OCI-LY1 (cell line): ENCODE measurements around the gene ZMIZ2.

ENCODE experiments used
- H2AFZ ChIP-seq: fragments of 200-600 bp; sonication (generic), shearing (Covaris generic); 2 replicates; pipeline ENCODE4 v1.6.0; 2014; ENCODE audit warnings: antibody characterized with exemption, mild to moderate bottlenecking, low read length
- H3F3A ChIP-seq: fragments of 200-600 bp; sonication (generic), shearing (Covaris generic); 2 replicates; pipeline ENCODE4 v1.6.0; 2014; ENCODE audit warnings: mild to moderate bottlenecking, antibody characterized with exemption, low read length, moderate library complexity; ENCODE audit not compliant: insufficient read depth
- H3K27ac ChIP-seq: fragments of 200-600 bp; sonication (generic); 2 replicates; pipeline ENCODE4 v1.5.1; 2014; ENCODE audit warnings: low read length, mixed run types, mild to moderate bottlenecking, low read depth; ENCODE audit not compliant: poor library complexity, severe bottlenecking
- H3K27me3 ChIP-seq: fragments of 200-600 bp; sonication (generic); 2 replicates; pipeline ENCODE4 v1.6.0; 2014; ENCODE audit warnings: antibody characterized with exemption, mild to moderate bottlenecking, low read length, moderate library complexity; ENCODE audit not compliant: insufficient read depth
- H3K36me3 ChIP-seq: fragments of 200-600 bp; sonication (generic); 2 replicates; pipeline ENCODE4 v1.6.1; 2014; ENCODE audit warnings: mild to moderate bottlenecking, antibody characterized with exemption, low read length, moderate library complexity, mixed read lengths; ENCODE audit not compliant: insufficient read depth
- H3K4me1 ChIP-seq: fragments of 200-600 bp; sonication (generic); 2 replicates; pipeline ENCODE4 v1.5.1; 2014; ENCODE audit warnings: mild to moderate bottlenecking, low read length, moderate library complexity; ENCODE audit not compliant: insufficient read depth, severe bottlenecking
- H3K4me2 ChIP-seq: fragments of 200-600 bp; sonication (generic), shearing (Covaris generic); 2 replicates; pipeline ENCODE4 v1.6.1; 2014; ENCODE audit warnings: low read length
- H3K4me3 ChIP-seq: fragments of 200-600 bp; sonication (generic); 2 replicates; pipeline ENCODE4 v1.5.1; 2014; ENCODE audit warnings: low read length, low read depth, mild to moderate bottlenecking, mixed read lengths; ENCODE audit not compliant: poor library complexity, severe bottlenecking
- H3K79me2 ChIP-seq: fragments of 200-600 bp; shearing (Covaris generic); 2 replicates; pipeline ENCODE4 v1.6.1; 2016; ENCODE audit warnings: mixed run types, low read length, mixed read lengths; ENCODE audit not compliant: insufficient read depth
- H3K9ac ChIP-seq: fragments of 200-600 bp; sonication (generic), shearing (Covaris generic); 2 replicates; pipeline ENCODE4 v1.6.1; 2014; ENCODE audit warnings: mild to moderate bottlenecking, low read length, mixed read lengths
- H3K9me2 ChIP-seq: fragments of 200-600 bp; sonication (generic), shearing (Covaris generic); 2 replicates; pipeline ENCODE4 v1.6.1; 2014; ENCODE audit warnings: low read depth, mild to moderate bottlenecking, low read length, mixed read lengths
- H3K9me3 ChIP-seq: fragments of 200-600 bp; shearing (Covaris generic); 2 replicates; pipeline ENCODE4 v1.6.1; 2014; ENCODE audit warnings: low read length, mixed read lengths
- H4K20me1 ChIP-seq: fragments of 200-600 bp; sonication (generic), shearing (Covaris generic); 2 replicates; pipeline ENCODE4 v1.6.0; 2016; ENCODE audit warnings: mild to moderate bottlenecking, low read length; ENCODE audit not compliant: insufficient read depth
- CTCF ChIP-seq: fragments of 200-600 bp; sonication (generic), shearing (Covaris generic); IDR thresholded peaks from 2 replicates; pipeline ENCODE4 v1.5.1; 2017; ENCODE audit warnings: mild to moderate bottlenecking, antibody characterized with exemption, low read length, moderate library complexity, mixed read lengths
- EZH2 ChIP-seq: fragments of 200-600 bp; sonication (generic), shearing (Covaris generic); IDR thresholded peaks from 2 replicates; pipeline ENCODE4 v1.8.0; 2017; ENCODE audit warnings: borderline replicate concordance, mixed run types, mild to moderate bottlenecking, antibody characterized with exemption, low read length, moderate library complexity, mixed read lengths

The ZMIZ2 gene

GRCh38 chr7:44703921-44704320 is 44.7 kb upstream of the ZMIZ2 start:
- Histone ChIP-seq H4K20me1 (no peaks in the 10 kb centered on the region), H3K27ac (no peak overlapping the region), H3K9me2 (no peaks in the 10 kb centered on the region), H3K36me3 (peaks cover 79% of the 10 kb centered on the region), H3F3A (no peaks in the 10 kb centered on the region), H3K9me3 (no peaks in the 10 kb centered on the region), H3K4me3 (no peak overlapping the region), H3K4me1 (no peaks in the 10 kb centered on the region), H3K79me2 (no peaks in the 10 kb centered on the region), H3K27me3 (no peaks in the 10 kb centered on the region), H3K9ac (no peak overlapping the region), H3K4me2 (no peak overlapping the region), H2AFZ (no peak overlapping the region)
- TF ChIP-seq CTCF: no peak
- no peak for TF ChIP-seq EZH2

DNA sequence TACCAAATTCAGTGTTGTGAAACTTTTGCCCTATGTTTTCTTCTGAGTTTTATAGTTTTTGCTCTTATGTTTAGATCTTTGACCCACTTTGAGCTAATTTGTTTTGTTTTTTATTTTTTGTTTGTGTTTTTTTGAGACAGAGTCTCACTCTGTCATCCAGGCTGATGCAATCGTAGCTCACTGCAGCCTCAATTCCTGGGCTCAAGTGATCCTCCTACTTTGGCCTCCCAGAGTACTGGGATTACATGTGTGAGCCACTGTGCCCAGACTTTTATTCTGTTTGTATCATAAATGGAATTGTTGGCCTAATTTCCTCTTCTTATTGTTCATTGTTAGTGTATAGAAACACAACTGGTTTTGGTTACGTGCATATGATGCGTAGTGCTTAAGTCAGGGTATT is 43.2 kb upstream of the ZMIZ2 start:
- Histone ChIP-seq H3K4me3 (no peak overlapping the region), H3K4me1 (no peaks in the 10 kb centered on the region), H3F3A (no peaks in the 10 kb centered on the region), H3K36me3 (peaks cover 76% of the 10 kb centered on the region), H3K9ac (no peak overlapping the region), H3K79me2 (no peaks in the 10 kb centered on the region), H3K27me3 (no peaks in the 10 kb centered on the region), H3K9me2 (no peaks in the 10 kb centered on the region), H3K27ac (no peak overlapping the region), H2AFZ (no peak overlapping the region), H4K20me1 (no peaks in the 10 kb centered on the region), H3K4me2 (no peak overlapping the region), H3K9me3 (no peaks in the 10 kb centered on the region)
- TF ChIP-seq CTCF: no peak
- TF ChIP-seq EZH2: no peak

DNA sequence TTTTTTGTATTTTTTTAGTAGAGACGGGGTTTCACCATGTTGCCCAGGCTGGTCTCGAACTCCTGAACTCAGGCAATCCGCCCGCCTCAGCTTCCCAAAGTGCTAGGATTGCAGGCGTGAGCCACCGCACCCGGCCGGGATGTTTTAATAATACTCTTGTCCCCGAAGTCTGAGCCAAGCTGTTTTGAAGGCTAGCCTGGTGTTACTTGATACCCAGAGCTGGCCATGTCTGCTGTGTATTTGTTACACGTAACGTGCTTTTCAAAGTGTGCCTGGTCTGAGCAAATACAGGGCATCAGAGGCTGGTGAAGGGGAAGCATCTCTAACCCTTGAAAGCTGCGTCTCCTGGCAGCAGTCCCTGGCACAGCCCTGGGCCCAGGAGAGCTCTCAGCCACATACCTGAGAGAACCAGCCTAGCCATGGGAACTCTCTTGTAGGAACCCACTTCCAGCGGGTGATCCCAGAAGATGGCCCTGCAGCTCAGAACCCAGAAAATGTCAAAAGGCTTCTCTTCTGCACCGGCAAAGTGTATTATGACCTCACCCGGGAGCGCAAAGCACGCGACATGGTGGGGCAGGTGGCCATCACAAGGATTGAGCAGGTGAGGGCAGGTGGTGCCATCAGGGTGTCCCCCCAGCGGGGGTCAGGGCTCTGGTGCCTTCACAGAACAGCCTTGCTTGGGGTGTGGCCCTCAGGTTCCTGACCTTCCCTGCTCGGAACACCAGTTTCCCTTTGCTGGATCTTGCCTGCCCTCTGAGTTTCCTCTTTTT is 41.7 kb upstream of the ZMIZ2 start:
- Histone ChIP-seq H3K4me3 (no peak overlapping the region), H3K9me2 (no peaks in the 10 kb centered on the region), H4K20me1 (no peaks in the 10 kb centered on the region), H3K79me2 (no peaks in the 10 kb centered on the region), H3K27me3 (no peaks in the 10 kb centered on the region), H3K27ac (no peak overlapping the region), H3K4me2 (no peak overlapping the region), H3K9ac (no peak overlapping the region), H2AFZ (no peak overlapping the region), H3F3A (no peaks in the 10 kb centered on the region), H3K9me3 (no peaks in the 10 kb centered on the region), H3K4me1 (no peaks in the 10 kb centered on the region), H3K36me3 (peaks cover 61% of the 10 kb centered on the region)
- TF ChIP-seq EZH2 (no peak), CTCF (no peak)
